Caco-2 (cell line): ENCODE data around the gene CAPN11. TPM values are rescaled to one million over a fixed set of nuclear protein-coding genes. Genes with fewer than 3 reads are reported as not detected.

Source experiments
- BruUV-seq: library from RNA; stranded (reverse); fragments of 400-500 nt; replicated peaks from 2 replicates; lab custom pipeline; 2021; lab: Mats Ljungman, UMichigan
- CTCF ChIA-PET: fragments of 300-600 bp; sonication (Branson Sonifier 250); formaldehyde crosslinking; loops from one replicate; lab custom pipeline; 2022; ENCODE audit warnings: antibody characterized with exemption; lab: Charles Lee
- POLR2A ChIA-PET: fragments of 300-600 bp; sonication (Branson Sonifier 250); formaldehyde crosslinking; loops from one replicate; lab custom pipeline; 2022; ENCODE audit warnings: antibody characterized with exemption; lab: Charles Lee
- DNase-seq, 2 experiments: peaks; one replicate each; pipeline versions ENCODE4 v3.0.0 to v3.0.0-alpha.2; 2020 to 2022
- H3K27me3 ChIP-seq: replicated peaks from 2 replicates; pipeline ENCODE4 v1.6.0; 2011; ENCODE audit warnings: low read length; ENCODE audit not compliant: control insufficient read depth, insufficient read depth
- H3K36me3 ChIP-seq: 2 replicates; pipeline ENCODE4 v1.5.1; 2011; ENCODE audit warnings: low read length; ENCODE audit not compliant: control insufficient read depth, insufficient read depth
- H3K4me1 ChIP-seq: fragments of 250-450 bp; sonication (Bioruptor Pico); 2 replicates; pipeline ENCODE4 v1.5.1; 2020; ENCODE audit warnings: mild to moderate bottlenecking
- H3K4me3 ChIP-seq: 2 replicates; pipeline ENCODE4 v1.5.1; 2011; ENCODE audit warnings: low read depth, mild to moderate bottlenecking, control low read depth, low read length
- H3K9me3 ChIP-seq: fragments of 250-450 bp; sonication (Bioruptor Pico); 2 replicates; pipeline ENCODE4 v1.5.1; 2020; ENCODE audit warnings: mild to moderate bottlenecking, moderate library complexity
- H3K27ac Mint-ChIP-seq: one replicate; pipeline ENCODE4 v1.8.0; 2022; ENCODE audit warnings: mixed read lengths; ENCODE audit not compliant: unreplicated experiment
- H3K27me3 Mint-ChIP-seq: one replicate; pipeline ENCODE4 v1.8.0; 2022; ENCODE audit warnings: mixed read lengths; ENCODE audit not compliant: insufficient read depth, unreplicated experiment
- H3K36me3 Mint-ChIP-seq: one replicate; pipeline ENCODE4 v1.8.0; 2022; ENCODE audit warnings: mild to moderate bottlenecking, mixed read lengths; ENCODE audit not compliant: insufficient read depth, unreplicated experiment
- H3K4me1 Mint-ChIP-seq: one replicate; pipeline ENCODE4 v1.8.0; 2022; ENCODE audit warnings: low read depth, mixed read lengths; ENCODE audit not compliant: unreplicated experiment
- H3K4me3 Mint-ChIP-seq: one replicate; pipeline ENCODE4 v1.8.0; 2022; ENCODE audit warnings: mild to moderate bottlenecking, moderate library complexity, mixed read lengths; ENCODE audit not compliant: unreplicated experiment
- H3K9me3 Mint-ChIP-seq: one replicate; pipeline ENCODE4 v1.8.0; 2022; ENCODE audit warnings: mixed read lengths; ENCODE audit not compliant: unreplicated experiment
- intact Hi-C: fragments of 100-400 bp; cut with micrococcal nuclease; formaldehyde crosslinking; loops from one replicate; pipeline ENCODE4 v1.10.0; 2022; ENCODE audit not compliant: unreplicated experiment
- total RNA-seq: library from RNA; stranded (reverse); gene quantifications from 2 replicates; pipeline ENCODE4 v1.2.3, GENCODE V29; 2022
- TF ChIP-seq, protein P1 (sequence below), 2 experiments: fragments of 200-600 bp in 1 of 2; IDR thresholded peaks; 1 replicate in 1 of 2; 2 replicates in 1 of 2; pipeline versions ENCODE4 v1.5.1 to v1.8.0; 2011 to 2022; ENCODE audit warnings: antibody characterized with exemption in 1 of 2, control low read depth in 1 of 2, inconsistent platforms in 1 of 2, low read depth in 1 of 2, low read length in 1 of 2, mild to moderate bottlenecking in 1 of 2, moderate library complexity in 1 of 2; ENCODE audit not compliant: insufficient read depth in 1 of 2, severe bottlenecking in 1 of 2, unreplicated experiment in 1 of 2

The CAPN11 gene
- total RNA-seq, 1 experiment from 2014 or later: not detected

DNA sequence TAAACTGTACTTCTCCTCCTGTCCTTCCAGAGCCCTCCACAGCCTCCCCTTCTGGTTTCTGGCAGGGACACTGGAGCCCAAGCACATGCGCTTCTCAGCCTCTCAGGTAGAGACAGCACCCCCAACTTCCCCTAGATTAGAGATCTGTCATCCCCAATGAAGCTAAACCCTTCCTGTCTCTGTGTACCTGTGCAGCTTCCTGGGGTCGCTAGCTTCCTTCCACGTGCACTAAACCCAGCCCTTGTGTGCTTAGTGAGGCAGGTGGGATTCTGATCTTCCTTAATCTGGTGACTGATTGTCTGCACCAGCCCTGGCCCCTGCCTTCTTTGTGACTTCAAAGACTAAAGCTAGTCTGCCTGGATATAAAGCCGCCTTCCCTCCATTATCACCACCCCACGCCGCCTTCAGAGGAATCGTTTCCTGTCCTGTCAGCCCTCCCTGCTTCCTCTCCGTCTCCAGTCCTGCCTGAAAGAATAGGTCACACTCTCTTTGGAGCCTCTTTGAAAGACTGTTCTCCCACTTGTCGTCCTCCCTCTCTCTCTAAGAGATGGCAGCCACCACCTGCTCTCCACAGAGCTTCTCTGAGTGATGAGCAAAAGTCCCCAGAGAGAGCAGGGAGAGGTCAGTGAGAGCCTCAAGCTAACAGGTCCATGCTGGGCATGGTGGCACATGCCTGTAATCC, 27.5 kb downstream of the CAPN11 start:
- CTCF ChIA-PET: interaction anchor here (0.7 to 1.8 kb wide), 2 partner anchors 49 to 113 kb away, joined by 3 to 4 read pairs; no protein-coding TSS in a partner anchor
- BruUV-seq: no TSS peak
- intact Hi-C loops: no loop called here

DNA sequence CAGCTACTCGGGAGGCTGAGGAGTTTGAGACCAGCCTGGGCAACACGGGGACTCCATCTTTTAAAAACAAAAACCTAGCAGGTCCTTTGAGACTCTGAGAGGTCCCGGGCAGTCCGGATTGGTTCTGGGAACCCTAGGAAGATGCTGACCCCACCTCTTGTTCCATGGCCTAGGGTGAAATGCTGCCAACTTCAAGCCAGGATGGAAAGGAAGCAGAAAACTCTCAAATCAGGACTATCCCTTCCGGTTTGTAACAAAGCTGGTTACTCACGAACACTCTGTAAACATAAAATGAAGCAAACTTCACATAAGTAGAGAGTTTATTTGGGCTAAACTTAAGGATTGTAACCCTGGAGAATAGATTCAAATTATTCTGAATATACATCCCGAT, 28.0 kb downstream of the CAPN11 start:
- intact Hi-C loops: no loop called here
- TF ChIP-seq, protein P1, sequence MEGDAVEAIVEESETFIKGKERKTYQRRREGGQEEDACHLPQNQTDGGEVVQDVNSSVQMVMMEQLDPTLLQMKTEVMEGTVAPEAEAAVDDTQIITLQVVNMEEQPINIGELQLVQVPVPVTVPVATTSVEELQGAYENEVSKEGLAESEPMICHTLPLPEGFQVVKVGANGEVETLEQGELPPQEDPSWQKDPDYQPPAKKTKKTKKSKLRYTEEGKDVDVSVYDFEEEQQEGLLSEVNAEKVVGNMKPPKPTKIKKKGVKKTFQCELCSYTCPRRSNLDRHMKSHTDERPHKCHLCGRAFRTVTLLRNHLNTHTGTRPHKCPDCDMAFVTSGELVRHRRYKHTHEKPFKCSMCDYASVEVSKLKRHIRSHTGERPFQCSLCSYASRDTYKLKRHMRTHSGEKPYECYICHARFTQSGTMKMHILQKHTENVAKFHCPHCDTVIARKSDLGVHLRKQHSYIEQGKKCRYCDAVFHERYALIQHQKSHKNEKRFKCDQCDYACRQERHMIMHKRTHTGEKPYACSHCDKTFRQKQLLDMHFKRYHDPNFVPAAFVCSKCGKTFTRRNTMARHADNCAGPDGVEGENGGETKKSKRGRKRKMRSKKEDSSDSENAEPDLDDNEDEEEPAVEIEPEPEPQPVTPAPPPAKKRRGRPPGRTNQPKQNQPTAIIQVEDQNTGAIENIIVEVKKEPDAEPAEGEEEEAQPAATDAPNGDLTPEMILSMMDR (IDR thresholded peaks at IDR 0.05; ENCODE audit: insufficient read depth in 1 of 2, low read depth in 1 of 2, low read length in 1 of 2, severe bottlenecking in 1 of 2, unreplicated experiment in 1 of 2): no peak
- Mint-ChIP-seq H3K36me3 (no peaks in the 10 kb centered on the region), H3K4me3 (no peak overlapping the region), H3K27me3 (no peaks in the 10 kb centered on the region), H3K27ac (no peak overlapping the region), H3K9me3 (no peaks in the 10 kb centered on the region), H3K4me1 (no peaks in the 10 kb centered on the region)
- Histone ChIP-seq H3K4me1 (no peaks in the 10 kb centered on the region), H3K27me3 (no peaks in the 10 kb centered on the region), H3K4me3 (no peak overlapping the region), H3K36me3 (no peaks in the 10 kb centered on the region), H3K9me3 (no peaks in the 10 kb centered on the region)
- BruUV-seq: no TSS peak
- CTCF ChIA-PET: interaction anchor here (1.8 kb wide), 1 partner anchor 48 kb away, joined by 4 read pairs; no protein-coding TSS in a partner anchor
- DNase-seq: no peak
- POLR2A ChIA-PET: no interaction called here

More for the DNA sequence above, 27.5 kb downstream of the CAPN11 start:
- DNase-seq: no peak
- no peaks in the 10 kb centered on the region for H3K9me3 ChIP-seq
- no peaks in the 10 kb centered on the region for H3K4me1 ChIP-seq
- H3K27ac Mint-ChIP-seq: no peak overlapping the region
- no peaks in the 10 kb centered on the region for H3K36me3 ChIP-seq
- no peaks in the 10 kb centered on the region for H3K9me3 Mint-ChIP-seq
- no peaks in the 10 kb centered on the region for H3K27me3 Mint-ChIP-seq
- TF ChIP-seq, protein P1 (IDR thresholded peaks at IDR 0.05; ENCODE audit: insufficient read depth in 1 of 2, low read depth in 1 of 2, low read length in 1 of 2, severe bottlenecking in 1 of 2, unreplicated experiment in 1 of 2): no peak
- H3K4me1 Mint-ChIP-seq: no peaks in the 10 kb centered on the region
- H3K36me3 Mint-ChIP-seq: no peaks in the 10 kb centered on the region
- H3K4me3 ChIP-seq: no peak overlapping the region
- no peaks in the 10 kb centered on the region for H3K27me3 ChIP-seq
- POLR2A ChIA-PET: no interaction called here
- H3K4me3 Mint-ChIP-seq: no peak overlapping the region

DNA sequence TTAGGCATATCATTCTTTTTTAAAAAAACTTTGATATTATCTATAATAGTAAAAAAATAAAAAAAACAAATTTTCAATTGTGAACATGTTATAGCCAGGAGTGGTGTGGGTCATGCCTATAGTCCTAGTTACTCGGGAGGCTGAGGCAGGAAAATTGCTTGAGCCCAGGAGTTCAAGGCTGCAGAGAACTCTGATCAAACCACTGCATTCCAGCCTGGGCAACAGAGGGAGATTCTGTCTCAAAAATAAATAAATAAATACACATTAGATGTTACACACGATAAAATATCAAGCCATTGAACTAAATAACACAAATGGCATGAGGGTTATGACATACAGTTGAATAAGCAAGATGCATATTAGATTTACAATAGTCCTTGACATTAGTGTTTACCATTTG, 30.2 kb downstream of the CAPN11 start:
- Histone ChIP-seq H3K4me1 (no peaks in the 10 kb centered on the region), H3K27me3 (no peaks in the 10 kb centered on the region), H3K9me3 (no peaks in the 10 kb centered on the region), H3K36me3 (no peaks in the 10 kb centered on the region), H3K4me3 (no peak overlapping the region)
- H3K4me3 Mint-ChIP-seq: no peak overlapping the region
- H3K4me1 Mint-ChIP-seq: no peaks in the 10 kb centered on the region
- TF ChIP-seq, protein P1 (IDR thresholded peaks at IDR 0.05; ENCODE audit: insufficient read depth in 1 of 2, low read depth in 1 of 2, low read length in 1 of 2, severe bottlenecking in 1 of 2, unreplicated experiment in 1 of 2): no peak
- ChIA-PET POLR2A (no interaction called here), CTCF (interaction anchor here (0.9 kb wide), 1 partner anchor 28 kb away, joined by 9 read pairs; the partner anchor contains the start of gene MYMX)
- H3K9me3 Mint-ChIP-seq: no peaks in the 10 kb centered on the region
- H3K27me3 Mint-ChIP-seq: no peaks in the 10 kb centered on the region
- no peak overlapping the region for H3K27ac Mint-ChIP-seq
- intact Hi-C loops: no loop called here
- H3K36me3 Mint-ChIP-seq: no peaks in the 10 kb centered on the region
- no peak for DNase-seq
- BruUV-seq: no TSS peak
